Spleen (tissue), 11 donors: ENCODE data around the gene GARNL3. TPM values are rescaled to one million over a fixed set of nuclear protein-coding genes. Genes with fewer than 3 reads are reported as not detected.

Experiments used
- DNase-seq: peaks from one replicate; pipeline ENCODE4 v3.0.0-alpha.2; 2020
- H3K27ac ChIP-seq, 8 donors: fragments of 200-600 bp; sonication (generic) in 7 of 8; 1 replicate in 4 of 8; 2 replicates in 4 of 8; pipeline versions ENCODE4 v1.5.0 to v1.8.0; 2016 to 2021; ENCODE audit warnings: inconsistent platforms in 4 of 8, mild to moderate bottlenecking in 4 of 8, moderate library complexity in 1 of 8
- H3K27me3 ChIP-seq, 7 donors: fragments of 200-600 bp; sonication (generic) in 6 of 7; replicated peaks in 1 of 7; 1 replicate in 4 of 7; 2 replicates in 3 of 7; pipeline versions ENCODE4 v1.5.0 to v1.8.0; 2016 to 2021; ENCODE audit warnings: inconsistent platforms in 3 of 7, mild to moderate bottlenecking in 1 of 7
- H3K36me3 ChIP-seq, 6 donors: fragments of 200-600 bp; sonication (generic) in 5 of 6; 1 replicate in 4 of 6; 2 replicates in 2 of 6; pipeline versions ENCODE4 v1.5.0 to v1.8.0; 2016 to 2021; ENCODE audit warnings: inconsistent platforms in 2 of 6
- H3K4me1 ChIP-seq, 6 donors: fragments of 200-600 bp; sonication (generic) in 5 of 6; 1 replicate in 3 of 6; 2 replicates in 3 of 6; pipeline versions ENCODE4 v1.5.0 to v1.8.0; 2016 to 2021; ENCODE audit warnings: inconsistent platforms in 3 of 6
- H3K4me3 ChIP-seq, 8 donors: fragments of 200-600 bp; sonication (generic) in 7 of 8; 1 replicate in 4 of 8; 2 replicates in 4 of 8; pipeline versions ENCODE4 v1.5.0 to v1.8.0; 2016 to 2021; ENCODE audit warnings: inconsistent platforms in 4 of 8, mild to moderate bottlenecking in 4 of 8, moderate library complexity in 2 of 8
- H3K9me3 ChIP-seq, 8 donors: fragments of 200-600 bp; sonication (generic) in 7 of 8; 1 replicate in 4 of 8; 2 replicates in 4 of 8; pipeline versions ENCODE4 v1.5.0 to v1.8.0; 2016 to 2021; ENCODE audit warnings: inconsistent platforms in 4 of 8
- CTCF ChIP-seq, 11 experiments: fragments of 200-600 bp in 7 of 11; fragments of 450-650 bp in 4 of 11; sonication (generic) in 4 of 11; IDR thresholded peaks in 8 of 11; conservative IDR thresholded peaks in 3 of 11; 1 replicate in 7 of 11; 2 replicates in 4 of 11; pipeline versions ENCODE4 v1.4.0 to v1.8.0; 2016 to 2021; ENCODE audit warnings: antibody characterized with exemption in 11 of 11, inconsistent platforms in 4 of 11, mild to moderate bottlenecking in 1 of 11
- POLR2A ChIP-seq, 3 donors: fragments of 450-650 bp; IDR thresholded peaks; one replicate each; pipeline ENCODE4 v1.5.1; 2017; ENCODE audit warnings: antibody characterized with exemption in 3 of 3, mild to moderate bottlenecking in 1 of 3
- POLR2AphosphoS5 ChIP-seq, 3 donors: sonication (generic); formaldehyde crosslinking; IDR thresholded peaks; one replicate each; pipeline ENCODE4 v1.5.1; 2017; ENCODE audit warnings: antibody characterized with exemption in 3 of 3
- WGBS, 5 donors: extraction: QIAGEN DNeasy Blood & Tissue Kit in 3 of 5; methylation state at CpG; one replicate each; pipeline versions ENCODE4 v1.1.5 to v1.1.7; 2013 to 2018; 5-methylcytosine and 5-hydroxymethylcytosine counted together
- intact Hi-C: fragments of 100-400 bp; cut with DNase I; formaldehyde crosslinking; loops from one replicate; pipeline ENCODE4 v1.15.0; 2023; ENCODE audit warnings: low total_unique reads
- polyA plus RNA-seq, 3 donors: library from polyadenylated mRNA; stranded (reverse); fragments of 200-250 nt; gene quantifications; one replicate each; pipeline ENCODE4 v1.2.1, GENCODE V29; 2013
- total RNA-seq, 7 donors: library from RNA; depleted of rRNA in 3 of 7; stranded (reverse); fragments of >200 nt in 3 of 7; fragmentation: NEBNext Ultra II Directional in 4 of 7; extraction: Animal tissue kit (Norgen Biotek cat#: 25700) in 4 of 7; gene quantifications; one replicate each; pipeline versions ENCODE4 v1.1.0 to v1.2.1, GENCODE V29; 2016 to 2021
- donor health status: healthy with polysubstance abuse.
- donor health status: DM: no; HTN: no; CAD: no; lungs with moderate emphysema.
- donor health status: DM: no; HTN: no; CAD: no.
- donor health status: Bipolar disorder and iron deficiency.
- donor health status: healthy.
- donor health status: DM: no; HTN: no; CAD: no.
- donor health status: DM: yes; HTN: yes; CAD: no.

Gene GARNL3
- total and polyA plus RNA-seq, 10 donors: 2.1 to 14.7 (median 10.0) TPM

DNA sequence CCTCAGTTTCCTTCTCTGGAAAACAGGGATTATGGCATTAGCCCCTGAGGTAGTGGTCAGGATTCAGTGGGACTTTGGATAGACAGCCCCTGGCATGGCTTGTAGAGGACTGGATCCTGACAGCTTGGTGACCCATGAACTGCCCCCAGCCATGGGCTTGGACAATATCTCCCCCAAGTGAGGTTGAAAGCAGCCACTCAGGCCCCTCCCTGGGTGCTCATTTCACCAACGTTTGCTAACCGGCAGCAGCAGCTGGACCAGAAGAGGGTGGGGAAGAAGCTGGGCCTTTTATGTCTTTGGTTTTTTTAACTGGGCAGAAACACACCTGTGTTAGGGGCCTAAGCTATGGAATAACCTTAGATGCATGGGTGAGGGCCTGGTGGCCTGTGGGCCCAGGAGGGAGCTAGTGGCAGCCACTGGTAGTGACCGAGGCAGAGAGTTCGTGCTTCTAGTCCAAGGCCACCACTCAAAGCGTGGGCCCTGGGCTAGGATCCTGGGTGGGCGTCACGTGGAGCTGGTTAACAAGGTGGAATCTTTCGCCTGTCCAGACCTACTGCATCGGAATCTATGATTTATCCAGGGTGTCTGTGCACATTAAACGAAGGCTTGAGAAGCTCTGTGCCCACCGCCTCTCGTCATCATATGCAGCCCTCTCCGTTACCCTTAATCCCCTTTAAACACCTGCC, 134.3 kb downstream of the GARNL3 start:
- peak; percentile 61 for DNase-seq
- Histone ChIP-seq H3K4me3 (peak overlapping the region in 5 of 8 donors; percentile 79 to 89 (median 83)), H3K4me1 (peaks cover 6 to 35% (median 24%) of the 10 kb centered on the region in 6 donors), H3K36me3 (peaks cover 0 to 41% (median 4%) of the 10 kb centered on the region in 6 donors), H3K27ac (peak overlapping the region in 1 of 8 donors; percentile 89), H3K27me3 (peaks cover 0 to 40% (median 0%) of the 10 kb centered on the region in 7 donors), H3K9me3 (no peaks in the 10 kb centered on the region)
- TF ChIP-seq CTCF (IDR thresholded peaks at IDR 0.05 in 8 of 11, conservative IDR thresholded peaks at IDR 0.05 in 3 of 11) (no peak), POLR2AphosphoS5 (IDR thresholded peaks at IDR 0.05) (no peak), POLR2A (IDR thresholded peaks at IDR 0.05) (no peak)
- WGBS, 5 donors: 88 to 94% (median 89%) methylated on average over 13 of the region's 13 CpGs
- intact Hi-C loops: loop anchor here (10.0 kb wide), 1 partner anchor 174 kb away; no protein-coding TSS in a partner anchor

GRCh38 chr9:127399736-127400269, 135.2 kb downstream of the GARNL3 start:
- peaks cover 0 to 50% (median 12%) of the 10 kb centered on the region in 6 donors for H3K36me3 ChIP-seq
- intact Hi-C loops: loop anchor here (10.0 kb wide), 1 partner anchor 175 kb away; no protein-coding TSS in a partner anchor
- TF ChIP-seq POLR2AphosphoS5 (IDR thresholded peaks at IDR 0.05) (no peak), CTCF (IDR thresholded peaks at IDR 0.05 in 8 of 11, conservative IDR thresholded peaks at IDR 0.05 in 3 of 11) (no peak)
- no peak overlapping the region for H3K4me3 ChIP-seq
- peaks cover 0 to 32% (median 0%) of the 10 kb centered on the region in 7 donors for H3K27me3 ChIP-seq
- WGBS, 5 donors: 94 to 99% (median 96%) methylated on average over 12 to 14 of the region's 14 CpGs
- no peak overlapping the region for H3K27ac ChIP-seq
- DNase-seq: peak; percentile 58
- H3K9me3 ChIP-seq: no peaks in the 10 kb centered on the region
- peaks cover 6 to 35% (median 24%) of the 10 kb centered on the region in 6 donors for H3K4me1 ChIP-seq

DNA sequence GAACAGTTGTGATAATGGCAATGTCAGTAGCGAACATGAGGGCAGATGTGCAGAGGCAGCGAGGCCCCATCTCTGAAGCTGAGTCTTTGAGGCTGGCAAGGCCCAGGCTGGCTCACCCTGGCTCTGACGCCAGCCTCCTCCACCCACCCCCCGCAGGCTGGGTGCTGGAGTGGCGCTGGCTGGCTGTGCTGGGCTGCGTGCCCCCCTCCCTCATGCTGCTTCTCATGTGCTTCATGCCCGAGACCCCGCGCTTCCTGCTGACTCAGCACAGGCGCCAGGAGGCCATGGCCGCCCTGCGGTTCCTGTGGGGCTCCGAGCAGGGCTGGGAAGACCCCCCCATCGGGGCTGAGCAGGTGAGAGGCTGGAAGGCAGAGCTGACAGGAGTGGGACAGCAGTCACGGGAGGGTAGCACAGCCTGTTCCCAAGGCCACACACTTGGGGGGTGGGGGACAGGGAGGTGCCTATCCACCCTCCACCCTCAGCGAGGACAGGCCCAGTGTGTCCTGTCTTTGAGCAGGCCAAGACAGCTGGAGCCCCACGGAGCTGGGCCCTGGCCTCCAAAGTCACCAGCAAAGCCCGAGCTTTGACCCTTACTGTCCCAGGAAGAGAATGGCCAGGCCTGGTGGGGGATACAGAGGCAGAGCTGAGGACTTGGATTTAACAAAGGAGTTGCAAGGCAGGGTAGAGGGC, 138.0 kb downstream of the GARNL3 start:
- H3K36me3 ChIP-seq: peaks cover 0 to 76% (median 15%) of the 10 kb centered on the region in 6 donors
- WGBS, 5 donors: 60 to 70% (median 66%) methylated on average over 6 to 18 of the region's 18 CpGs
- no peak overlapping the region for H3K4me3 ChIP-seq
- H3K27me3 ChIP-seq: peaks cover 0 to 16% (median 0%) of the 10 kb centered on the region in 7 donors
- DNase-seq: peak; percentile 65
- H3K9me3 ChIP-seq: no peaks in the 10 kb centered on the region
- intact Hi-C loops: no loop called here
- TF ChIP-seq POLR2AphosphoS5 (IDR thresholded peaks at IDR 0.05) (no peak), CTCF (IDR thresholded peaks at IDR 0.05 in 8 of 11, conservative IDR thresholded peaks at IDR 0.05 in 3 of 11) (no peak), POLR2A (IDR thresholded peaks at IDR 0.05) (no peak)
- no peak overlapping the region for H3K27ac ChIP-seq
- peaks cover 6 to 20% (median 14%) of the 10 kb centered on the region in 6 donors for H3K4me1 ChIP-seq
